Psoas muscle (tissue), 8 donors: ENCODE measurements around the gene ASB2. TPM values are rescaled to one million over a fixed set of nuclear protein-coding genes. Genes with fewer than 3 reads are reported as not detected.

Experiments
- ATAC-seq, 4 donors: fragments of 200-7000 bp; cut with Tn5 transposase; one replicate each; pipeline ENCODE4 v1.9.1; 2020; ENCODE audit warnings: moderate library complexity in 3 of 4, mild to moderate bottlenecking in 2 of 4
- DNase-seq, 2 donors: peaks; one replicate each; pipeline ENCODE4 v3.0.0-alpha.2; 2020
- H3K27ac ChIP-seq: fragments of 200-600 bp; one replicate; pipeline ENCODE4 v1.8.0; 2022
- H3K27me3 ChIP-seq, 3 donors: fragments of 200-600 bp in 1 of 3; one replicate each; pipeline versions ENCODE4 v1.6.1 to v1.8.0; 2013 to 2022; ENCODE audit warnings: low read length in 2 of 3, mild to moderate bottlenecking in 2 of 3, moderate library complexity in 1 of 3; ENCODE audit not compliant: insufficient read depth in 3 of 3
- H3K36me3 ChIP-seq, 2 donors: fragments of 200-600 bp in 1 of 2; one replicate each; pipeline versions ENCODE4 v1.6.1 to v1.8.0; 2013 to 2022; ENCODE audit warnings: low read depth in 1 of 2, mild to moderate bottlenecking in 1 of 2, moderate library complexity in 1 of 2; ENCODE audit not compliant: insufficient read depth in 1 of 2
- H3K4me1 ChIP-seq: fragments of 200-600 bp; one replicate; pipeline ENCODE4 v1.8.0; 2022
- H3K4me3 ChIP-seq: fragments of 200-600 bp; one replicate; pipeline ENCODE4 v1.8.0; 2022; ENCODE audit warnings: mild to moderate bottlenecking
- H3K9me3 ChIP-seq: fragments of 200-600 bp; one replicate; pipeline ENCODE4 v1.8.0; 2022
- WGBS, 3 donors: extraction: QIAGEN DNeasy Blood & Tissue Kit; methylation state at CpG; one replicate each; pipeline versions ENCODE4 v1.1.6 to v1.1.7; 2013; 5-methylcytosine and 5-hydroxymethylcytosine counted together
- intact Hi-C, 2 donors: fragments of 100-400 bp; cut with DNase I; formaldehyde crosslinking; loops; one replicate each; pipeline versions ENCODE4 v1.11.0 to v1.14.2; 2022
- polyA plus RNA-seq, 3 donors: library from polyadenylated mRNA; stranded (reverse); fragments of 200-250 nt; gene quantifications; one replicate each; pipeline ENCODE4 v1.2.3, GENCODE V29; 2013
- total RNA-seq, 4 donors: library from RNA; stranded (reverse); fragmentation: NEBNext Ultra II Directional in 2 of 4; extraction: Animal tissue kit (Norgen Biotek cat#: 25700) in 2 of 4; gene quantifications; one replicate each; pipeline versions ENCODE4 v1.2.1 to v1.2.4, GENCODE V29; 2021 to 2023
- TF ChIP-seq, protein P1 (sequence below): fragments of 200-600 bp; IDR thresholded peaks from one replicate; pipeline ENCODE4 v1.8.0; 2022; ENCODE audit warnings: antibody characterized with exemption
- donor health status: healthy with polysubstance abuse.
- donor health status: DM: no; HTN: no; CAD: no; lungs with moderate emphysema.
- donor health status: Bipolar disorder and iron deficiency.
- donor health status: healthy.
- donor health status: DM: yes; HTN: yes; CAD: no.
- donor health status: DM: no; HTN: no; CAD: no.
- donor health status: DM: no; HTN: no; CAD: no.
- donor health status: DM: yes; HTN: yes; CAD: no.

Gene ASB2
- total and polyA plus RNA-seq, 7 donors, result 41.2 to 460 (median 230) TPM

DNA sequence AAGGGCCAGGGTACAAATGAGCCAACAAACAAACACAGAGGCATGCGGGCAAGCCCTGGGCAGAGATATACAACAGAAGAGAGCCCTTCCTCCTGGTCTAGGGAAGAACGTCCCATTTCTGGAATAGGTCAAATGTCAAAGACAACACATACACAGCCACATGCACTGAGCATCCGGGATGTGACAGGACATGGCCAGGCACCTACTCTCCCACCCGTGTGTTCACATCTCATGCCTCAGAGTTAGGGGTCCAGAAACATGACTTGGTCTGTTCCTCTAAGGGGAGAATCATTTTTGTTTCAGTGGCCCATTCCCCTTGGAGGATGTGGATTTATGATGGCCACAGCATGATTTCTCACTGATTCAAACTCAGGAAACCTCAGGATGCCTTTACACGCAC lies 801 bp upstream of the ASB2 start:
- peak overlapping the region; percentile 98 for H3K27ac ChIP-seq
- peaks cover 33% of the 10 kb centered on the region for H3K4me1 ChIP-seq
- TF ChIP-seq, protein P1, sequence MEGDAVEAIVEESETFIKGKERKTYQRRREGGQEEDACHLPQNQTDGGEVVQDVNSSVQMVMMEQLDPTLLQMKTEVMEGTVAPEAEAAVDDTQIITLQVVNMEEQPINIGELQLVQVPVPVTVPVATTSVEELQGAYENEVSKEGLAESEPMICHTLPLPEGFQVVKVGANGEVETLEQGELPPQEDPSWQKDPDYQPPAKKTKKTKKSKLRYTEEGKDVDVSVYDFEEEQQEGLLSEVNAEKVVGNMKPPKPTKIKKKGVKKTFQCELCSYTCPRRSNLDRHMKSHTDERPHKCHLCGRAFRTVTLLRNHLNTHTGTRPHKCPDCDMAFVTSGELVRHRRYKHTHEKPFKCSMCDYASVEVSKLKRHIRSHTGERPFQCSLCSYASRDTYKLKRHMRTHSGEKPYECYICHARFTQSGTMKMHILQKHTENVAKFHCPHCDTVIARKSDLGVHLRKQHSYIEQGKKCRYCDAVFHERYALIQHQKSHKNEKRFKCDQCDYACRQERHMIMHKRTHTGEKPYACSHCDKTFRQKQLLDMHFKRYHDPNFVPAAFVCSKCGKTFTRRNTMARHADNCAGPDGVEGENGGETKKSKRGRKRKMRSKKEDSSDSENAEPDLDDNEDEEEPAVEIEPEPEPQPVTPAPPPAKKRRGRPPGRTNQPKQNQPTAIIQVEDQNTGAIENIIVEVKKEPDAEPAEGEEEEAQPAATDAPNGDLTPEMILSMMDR, result no peak
- H3K27me3 ChIP-seq, result no peaks in the 10 kb centered on the region
- H3K9me3 ChIP-seq, result no peaks in the 10 kb centered on the region
- DNase-seq (peak in 1 of 2 donors; percentile 49), ATAC-seq (no peak)
- peaks cover 0 to 5% of the 10 kb centered on the region in 2 donors for H3K36me3 ChIP-seq
- intact Hi-C loops, result no loop called here
- 26 to 37% (median 29%) methylated on average over 5 of the region's 5 CpGs for WGBS, 3 donors
- H3K4me3 ChIP-seq, result peak overlapping the region; percentile 83

DNA sequence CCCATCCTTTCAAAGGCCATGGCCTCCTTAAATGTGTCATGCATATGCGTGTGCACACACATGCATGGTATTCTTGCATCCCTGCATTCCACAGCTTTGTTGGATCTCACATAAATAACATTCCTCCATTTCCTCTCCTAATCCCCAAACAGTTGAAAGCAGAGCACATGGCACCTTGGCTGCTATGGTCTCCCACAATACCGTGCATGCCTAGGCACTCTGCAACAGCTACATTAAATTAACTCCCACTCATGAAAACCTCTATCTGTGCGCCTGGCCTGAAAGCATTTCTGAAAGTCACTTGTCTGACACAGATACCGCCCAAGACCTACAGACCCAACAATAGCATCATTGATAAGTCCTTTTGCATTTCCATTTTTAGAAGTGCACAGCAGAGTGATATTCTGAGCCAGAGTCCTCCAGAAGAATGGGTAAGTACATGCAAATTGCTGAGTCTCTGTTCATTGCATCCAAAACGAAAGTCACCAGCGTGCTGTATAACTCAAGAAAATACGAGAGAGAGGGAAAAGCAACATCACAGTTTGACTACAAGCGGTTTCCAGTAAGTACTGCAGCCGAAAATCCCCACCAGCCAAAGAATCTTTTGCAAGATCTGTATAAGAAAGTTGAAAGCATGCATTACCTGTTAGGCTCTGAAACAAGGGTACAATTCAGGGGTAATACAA lies 436 bp downstream of the ASB2 start:
- H3K4me1 ChIP-seq, result peaks cover 29% of the 10 kb centered on the region
- peak overlapping the region; percentile 98 for H3K27ac ChIP-seq
- 20 to 35% (median 23%) methylated on average over 9 of the region's 9 CpGs for WGBS, 3 donors
- DNase-seq, result peak in 1 of 2 donors; percentile 22
- no peaks in the 10 kb centered on the region for H3K27me3 ChIP-seq
- H3K36me3 ChIP-seq, result peaks cover 0 to 10% of the 10 kb centered on the region in 2 donors
- intact Hi-C loops, result no loop called here
- no peaks in the 10 kb centered on the region for H3K9me3 ChIP-seq
- peak overlapping the region; percentile 83 for H3K4me3 ChIP-seq
- TF ChIP-seq, protein P1, result peak; percentile 15
- peak in 1 of 4 donors; percentile 4 for ATAC-seq

DNA sequence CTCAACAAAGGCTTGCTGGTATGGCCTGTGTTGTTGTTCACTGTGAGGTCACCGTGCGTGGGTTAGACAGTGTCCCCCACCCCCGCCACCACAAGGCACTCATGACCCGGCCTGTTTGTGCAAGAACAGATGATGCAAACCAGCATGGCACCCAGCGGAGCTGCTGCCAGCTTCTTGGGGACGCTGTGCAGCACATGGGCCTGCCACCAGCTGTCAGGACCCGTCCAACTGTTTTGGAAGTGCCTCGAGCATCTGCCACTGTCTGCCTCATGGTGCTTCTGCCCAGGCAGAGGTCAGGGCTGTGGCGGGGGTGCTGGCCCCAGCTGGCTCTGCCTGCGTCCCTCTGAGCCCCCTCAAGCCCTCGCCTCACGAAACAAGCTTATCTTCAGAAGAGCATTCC lies 1.5 kb downstream of the ASB2 start:
- TF ChIP-seq, protein P1, result no peak
- WGBS, 3 donors, result 23 to 42% (median 30%) methylated on average over 12 of the region's 12 CpGs
- DNase-seq, result peak; percentile 85 to 95
- Histone ChIP-seq H3K4me1 (peaks cover 32% of the 10 kb centered on the region), H3K27me3 (no peaks in the 10 kb centered on the region), H3K4me3 (peak overlapping the region; percentile 83), H3K9me3 (no peaks in the 10 kb centered on the region), H3K27ac (peak overlapping the region; percentile 98), H3K36me3 (peaks cover 0 to 21% of the 10 kb centered on the region in 2 donors)
- intact Hi-C loops, result no loop called here
- ATAC-seq, result peak; percentile 62 to 75 (median 70)

DNA sequence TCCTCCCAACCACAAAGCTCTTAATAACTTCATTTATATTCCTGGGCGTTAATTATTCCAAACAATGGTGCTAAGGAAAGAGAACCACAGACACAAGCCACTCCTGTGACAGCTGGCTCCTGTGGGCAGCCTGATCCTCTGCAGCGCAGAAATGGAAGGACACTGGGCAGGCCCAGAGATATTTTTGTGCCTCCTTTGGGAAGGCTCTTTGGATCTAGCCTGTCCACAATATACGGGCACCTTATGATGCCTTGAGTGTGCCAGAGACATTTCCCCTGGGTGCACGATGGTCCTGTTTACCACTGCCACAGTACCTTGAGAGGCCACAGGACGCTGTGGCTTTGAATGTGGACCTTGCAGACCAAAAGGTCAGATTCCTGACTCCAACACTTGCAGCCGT lies 2.1 kb downstream of the ASB2 start:
- H3K27ac ChIP-seq, result peak overlapping the region; percentile 98
- peak overlapping the region; percentile 83 for H3K4me3 ChIP-seq
- no peaks in the 10 kb centered on the region for H3K9me3 ChIP-seq
- peaks cover 0 to 26% of the 10 kb centered on the region in 2 donors for H3K36me3 ChIP-seq
- peaks cover 37% of the 10 kb centered on the region for H3K4me1 ChIP-seq
- no peak for DNase-seq
- intact Hi-C loops, result no loop called here
- WGBS, 3 donors, result 30 to 36% (median 33%) methylated on average over 6 of the region's 6 CpGs
- no peaks in the 10 kb centered on the region for H3K27me3 ChIP-seq
- ATAC-seq, result peak; percentile 14 to 44 (median 36)
- TF ChIP-seq, protein P1, result no peak
